Stimulated activated CD8-positive, alpha-beta memory T cell treated with anti-CD3 and anti-CD28 coated beads, Interleukin-15, amount 100 ng/mL, for 24 hours (primary cell): ENCODE measurements around the gene TMEM132D.

Source experiments
- DNase-seq: peaks from one replicate; pipeline ENCODE4 v3.0.0-alpha.2; 2020; ENCODE audit warnings: low read depth

Gene TMEM132D

DNA sequence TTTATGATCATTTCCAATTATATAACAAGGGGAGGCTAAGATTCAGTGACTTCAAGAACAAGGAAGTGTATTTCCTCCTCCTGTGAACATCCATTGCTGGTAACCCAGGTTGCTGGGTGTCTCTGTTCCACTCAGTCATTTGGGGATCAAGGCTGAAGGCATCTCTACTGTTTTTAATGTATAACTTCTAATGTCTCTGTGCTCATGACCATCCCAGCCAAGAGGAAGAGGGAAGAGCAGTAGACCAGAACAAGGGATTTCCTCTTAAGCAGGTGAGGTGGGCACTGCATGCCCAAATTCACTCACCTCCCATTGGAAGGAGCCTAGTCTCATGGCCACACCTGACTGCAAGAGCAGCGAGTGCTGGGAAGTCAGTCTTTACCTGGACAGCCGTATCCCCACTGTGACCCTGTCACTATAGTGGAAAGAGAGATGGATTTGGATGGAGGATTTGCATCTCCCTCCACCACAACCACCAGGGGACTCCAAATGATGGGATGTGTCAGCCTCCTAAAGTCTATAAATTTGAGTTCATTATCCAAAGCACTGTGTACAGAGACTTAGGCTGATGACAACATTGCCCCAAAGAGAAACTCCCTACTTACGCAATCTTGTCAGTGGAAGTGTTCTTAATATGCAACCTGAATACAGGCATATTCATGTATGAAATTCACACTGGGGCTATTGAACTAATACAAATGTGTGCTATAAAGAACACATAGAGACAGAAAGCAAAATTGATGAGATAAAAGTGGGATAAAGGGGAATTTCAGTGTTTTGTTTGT, 368.7 kb downstream of the TMEM132D start:
- no peak for DNase-seq

DNA sequence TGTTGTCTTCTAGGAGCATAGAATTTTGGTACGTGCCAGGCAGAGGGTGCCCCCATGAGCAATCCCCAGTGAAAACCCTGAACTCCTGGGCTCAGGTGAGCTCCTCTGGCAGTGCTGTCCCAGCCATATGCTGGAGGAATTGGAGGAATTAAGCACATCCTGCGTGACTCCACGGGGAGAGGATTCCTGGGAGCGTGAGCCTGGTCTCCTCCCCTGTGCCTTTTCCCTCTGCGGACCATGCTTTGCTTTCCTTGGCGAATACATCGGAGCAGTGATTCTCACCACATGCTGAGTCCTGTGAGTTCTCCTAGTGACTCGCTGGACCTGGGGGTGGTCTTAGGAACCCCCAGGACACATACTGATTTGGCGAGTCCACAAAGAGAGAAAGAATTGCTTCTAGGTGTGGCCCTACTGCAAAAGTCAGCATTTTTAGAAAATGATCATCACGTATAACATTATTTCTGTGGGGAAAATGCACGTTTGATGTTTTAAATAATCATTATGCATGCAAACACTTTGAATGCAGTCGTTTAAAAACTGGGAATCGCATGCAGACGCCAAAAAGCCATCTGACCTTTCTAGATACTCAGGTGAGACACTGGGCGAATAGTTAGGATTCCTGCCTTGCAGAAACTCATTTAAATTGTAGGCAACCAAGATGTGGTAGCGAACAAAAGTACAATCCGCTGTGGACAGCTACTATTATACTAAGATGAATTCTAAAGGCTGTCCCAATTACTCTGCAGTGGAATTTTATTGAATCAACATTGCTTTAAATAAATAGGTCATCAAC, 370.9 kb downstream of the TMEM132D start:
- no peak for DNase-seq

DNA sequence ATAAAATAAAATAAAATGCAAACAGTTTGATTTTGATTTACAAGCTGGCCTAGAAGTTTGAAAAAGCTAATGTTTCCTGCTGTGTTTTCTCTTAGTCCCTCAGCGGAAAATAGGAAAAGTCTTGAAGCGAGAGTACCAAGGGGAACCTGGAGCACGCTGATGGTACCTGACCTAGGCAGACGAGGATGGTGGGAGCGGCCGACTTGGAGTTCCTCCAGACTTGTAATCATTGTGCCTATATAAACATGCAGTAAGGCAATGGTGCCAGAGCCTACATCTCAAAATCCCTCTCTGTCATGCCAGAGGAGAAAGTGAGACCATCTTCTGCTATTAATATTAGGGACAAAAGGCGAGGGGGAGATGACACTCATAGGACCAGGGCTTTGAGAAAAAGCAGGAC, 371.7 kb downstream of the TMEM132D start:
- no peak for DNase-seq

DNA sequence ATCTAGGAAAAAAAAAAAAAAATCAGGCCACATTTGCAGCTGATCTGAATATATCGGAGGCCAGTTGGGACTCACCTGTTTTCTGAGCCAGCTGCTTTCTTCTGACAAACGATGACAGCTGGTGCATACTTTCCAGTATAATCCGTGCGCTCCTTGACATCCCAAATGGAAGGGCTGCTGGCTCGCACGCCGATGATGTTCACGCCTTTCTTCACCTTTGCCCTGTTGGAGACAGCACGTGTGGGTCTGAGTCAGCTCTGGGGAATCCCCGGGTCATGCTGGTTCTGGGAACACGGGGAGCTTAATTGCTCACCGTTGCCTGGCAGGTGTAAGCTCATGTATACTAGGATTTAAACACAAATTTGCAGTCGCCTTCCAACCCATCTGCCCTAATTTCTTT, 372.8 kb downstream of the TMEM132D start:
- DNase-seq = no peak

DNA sequence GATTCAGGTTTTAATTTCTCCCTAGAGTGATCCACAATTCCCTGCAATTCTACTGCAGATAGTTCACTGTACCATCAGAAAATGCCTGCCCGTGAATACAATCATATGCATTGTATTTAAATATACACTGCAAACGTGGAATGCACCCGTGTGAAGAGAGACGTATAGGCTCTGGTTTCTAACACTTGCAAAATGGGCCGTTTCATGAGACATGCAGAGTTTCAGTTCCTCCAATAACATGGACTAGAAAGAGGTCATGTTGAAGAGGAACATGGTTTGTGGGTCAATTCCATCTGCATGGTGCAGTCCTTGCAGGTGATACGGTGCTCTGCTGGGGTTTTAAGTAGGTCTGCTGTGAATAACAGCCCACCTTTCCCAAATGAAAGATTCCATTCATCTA, 373.3 kb downstream of the TMEM132D start:
- DNase-seq = no peak

DNA sequence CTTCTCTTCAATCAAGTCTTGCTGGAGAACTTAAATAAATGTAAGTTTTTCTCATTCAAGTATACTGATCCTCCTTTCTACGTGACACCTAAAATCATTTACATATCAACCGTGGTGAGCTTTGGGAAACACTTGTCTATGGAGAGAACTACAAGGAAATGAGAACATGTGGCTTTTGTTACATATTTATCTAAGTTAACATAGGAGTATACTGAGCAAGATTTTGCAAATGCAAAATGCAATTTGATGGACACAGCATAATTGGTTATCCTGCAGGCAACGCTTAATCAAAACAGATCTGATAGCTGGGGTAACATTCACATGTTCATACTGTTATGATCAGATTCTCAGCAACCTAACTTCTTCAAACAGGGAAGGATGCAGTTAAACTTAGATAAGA, 376.3 kb downstream of the TMEM132D start:
- DNase-seq = no peak

DNA sequence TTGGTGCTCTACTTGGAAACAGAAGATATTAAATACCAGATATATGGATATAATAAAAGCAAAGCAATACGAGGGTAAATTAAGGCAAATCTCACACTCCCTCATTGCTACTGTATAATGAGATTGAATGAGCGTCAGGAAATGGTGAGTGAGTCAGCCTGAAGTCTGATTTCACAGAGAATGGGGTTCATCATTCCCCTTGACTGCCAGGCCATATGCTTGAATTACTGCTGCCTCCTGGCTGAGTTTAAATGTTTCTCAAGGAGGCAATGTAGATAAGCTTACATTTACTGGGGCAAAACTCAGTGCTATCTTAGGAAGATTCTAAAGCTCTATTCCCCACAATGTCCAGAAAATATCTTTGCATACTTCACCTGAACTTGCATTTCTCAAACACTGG, 380.2 kb downstream of the TMEM132D start:
- no peak for DNase-seq

DNA sequence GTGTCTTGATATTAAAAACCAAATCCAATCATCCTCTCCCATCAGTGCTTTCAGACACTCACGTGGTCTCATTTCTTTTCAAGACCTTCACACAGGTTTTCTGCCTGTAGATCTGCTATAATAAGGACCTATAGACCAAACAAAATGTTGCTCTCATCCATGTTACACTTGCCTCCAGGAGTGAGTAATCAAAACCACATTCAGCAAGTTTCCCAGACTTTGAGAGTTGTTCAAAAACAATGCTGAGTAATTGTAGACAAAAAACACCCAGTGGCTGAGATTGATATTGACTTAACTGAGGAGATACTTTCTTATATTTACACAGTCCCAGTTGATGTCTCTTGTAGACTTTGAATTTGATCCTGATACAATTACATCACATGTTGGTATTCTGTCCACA, 383.1 kb downstream of the TMEM132D start:
- no peak for DNase-seq

DNA sequence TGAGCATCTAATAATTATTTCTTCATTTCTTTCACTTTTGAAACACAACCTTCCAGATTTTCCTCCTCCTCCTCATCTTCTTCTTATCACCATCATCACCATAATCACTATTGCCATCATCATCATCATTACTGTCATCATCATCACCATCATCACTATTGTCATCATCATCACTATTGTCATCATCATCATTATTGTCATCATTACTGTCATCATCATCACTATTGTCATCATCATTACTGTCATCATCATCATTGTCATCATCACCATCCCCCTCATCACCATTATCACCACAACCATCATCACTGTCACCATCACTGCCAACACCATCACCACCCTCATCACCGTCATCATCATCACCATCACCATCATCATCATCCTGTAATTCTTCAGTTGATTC, 400.0 kb downstream of the TMEM132D start:
- no peak for DNase-seq

DNA sequence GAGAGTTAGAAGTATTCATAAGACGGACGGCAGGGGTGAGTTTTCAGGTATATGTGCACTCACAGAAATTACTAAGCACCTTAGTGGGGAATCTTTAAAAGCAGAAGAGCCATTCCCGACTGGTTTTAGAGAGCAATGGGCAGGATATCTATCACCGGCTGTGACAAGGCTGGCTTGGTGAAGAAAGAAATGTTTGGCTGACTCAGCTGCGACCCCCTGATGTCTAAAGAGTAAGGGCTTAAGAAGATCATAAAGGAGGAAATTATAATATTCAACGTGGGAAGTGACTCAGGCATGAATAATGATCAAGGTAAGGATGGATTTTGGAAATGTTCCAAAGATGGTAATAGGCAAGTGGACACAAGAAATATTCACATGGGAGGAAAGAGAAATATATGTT, 407.6 kb downstream of the TMEM132D start:
- no peak for DNase-seq

DNA sequence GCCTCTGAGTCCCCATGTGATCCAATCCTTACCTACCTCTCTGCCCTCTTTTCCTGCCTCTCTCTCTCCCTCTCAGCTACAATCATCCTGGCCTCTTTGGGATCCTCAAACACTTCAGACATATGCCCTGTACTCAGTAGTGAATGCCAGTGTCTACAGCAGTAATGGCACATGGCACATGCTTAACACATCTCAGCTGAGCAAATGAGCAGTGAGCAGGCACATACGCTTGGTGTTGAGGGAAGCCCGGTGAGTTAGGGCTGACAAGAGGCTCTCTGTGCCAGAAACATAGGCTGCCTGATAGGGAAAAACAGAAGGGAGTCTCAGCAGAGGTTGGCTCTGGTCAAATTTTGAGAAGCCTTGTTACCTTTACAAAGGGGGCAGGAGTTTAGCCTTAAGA, 409.1 kb downstream of the TMEM132D start:
- no peak for DNase-seq

DNA sequence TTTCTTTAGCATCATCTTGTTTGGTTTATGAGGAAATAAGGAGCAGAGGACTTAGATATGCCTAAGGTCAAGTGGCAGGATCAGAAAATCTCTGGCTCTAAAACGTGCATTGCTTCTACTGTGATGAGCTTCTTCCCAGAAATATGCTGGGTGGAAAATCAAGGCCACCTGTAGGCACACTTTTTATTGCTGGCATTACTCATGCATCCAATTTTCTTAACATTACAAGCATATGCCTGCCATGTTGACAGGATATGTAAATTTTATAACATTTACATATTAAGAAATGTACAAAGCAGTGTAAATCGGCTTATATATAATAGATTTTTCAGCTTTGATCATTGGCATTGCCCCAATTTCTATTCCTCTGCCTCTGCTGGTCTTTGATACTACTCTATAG, 409.6 kb downstream of the TMEM132D start:
- no peak for DNase-seq

DNA sequence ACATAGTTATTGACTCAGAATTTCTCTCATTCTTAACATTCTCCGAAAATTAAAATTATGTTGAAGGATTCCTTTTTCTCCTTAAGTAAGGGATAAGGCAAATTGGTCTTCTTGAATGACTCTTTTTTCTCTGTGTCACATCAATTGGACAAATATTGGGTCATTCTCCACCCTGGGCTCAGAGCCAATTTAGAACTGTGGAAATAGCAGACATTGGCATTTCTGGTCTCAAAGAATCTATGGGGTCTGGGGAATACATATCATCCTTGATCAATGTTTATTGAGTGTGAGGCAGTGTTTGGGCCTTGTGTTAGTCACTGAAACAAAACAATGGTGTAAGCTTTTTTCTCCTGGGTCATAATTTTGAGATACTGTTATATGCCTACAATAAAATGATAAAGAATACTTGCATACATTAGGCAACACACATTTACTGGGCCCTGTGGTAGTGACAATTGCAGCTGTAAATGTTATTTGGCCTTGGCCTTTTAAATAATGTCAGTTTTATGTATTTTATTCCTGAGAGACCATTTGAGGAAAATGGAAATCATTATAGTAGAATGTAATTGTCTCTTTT, 414.6 kb downstream of the TMEM132D start:
- DNase-seq = no peak

DNA sequence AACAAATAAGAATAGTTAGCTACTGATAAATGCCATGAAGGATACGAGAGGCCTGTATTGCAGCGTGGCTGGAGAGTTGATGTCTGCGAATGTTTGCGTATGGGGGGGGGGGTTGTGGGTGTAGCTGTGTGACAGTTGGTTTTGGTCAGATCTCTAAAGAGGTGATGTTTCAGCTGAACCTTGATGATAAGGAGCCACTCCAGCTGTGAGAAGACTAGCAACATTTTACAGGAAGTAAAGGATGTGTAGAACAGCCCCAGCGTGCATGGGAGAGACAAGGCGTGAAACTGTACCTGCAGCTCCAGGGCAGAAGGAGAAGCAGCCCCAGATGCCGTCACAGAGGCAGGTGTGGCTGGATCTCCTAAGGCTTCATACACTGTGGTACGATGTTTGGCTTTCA, 416.9 kb downstream of the TMEM132D start:
- DNase-seq = no peak

DNA sequence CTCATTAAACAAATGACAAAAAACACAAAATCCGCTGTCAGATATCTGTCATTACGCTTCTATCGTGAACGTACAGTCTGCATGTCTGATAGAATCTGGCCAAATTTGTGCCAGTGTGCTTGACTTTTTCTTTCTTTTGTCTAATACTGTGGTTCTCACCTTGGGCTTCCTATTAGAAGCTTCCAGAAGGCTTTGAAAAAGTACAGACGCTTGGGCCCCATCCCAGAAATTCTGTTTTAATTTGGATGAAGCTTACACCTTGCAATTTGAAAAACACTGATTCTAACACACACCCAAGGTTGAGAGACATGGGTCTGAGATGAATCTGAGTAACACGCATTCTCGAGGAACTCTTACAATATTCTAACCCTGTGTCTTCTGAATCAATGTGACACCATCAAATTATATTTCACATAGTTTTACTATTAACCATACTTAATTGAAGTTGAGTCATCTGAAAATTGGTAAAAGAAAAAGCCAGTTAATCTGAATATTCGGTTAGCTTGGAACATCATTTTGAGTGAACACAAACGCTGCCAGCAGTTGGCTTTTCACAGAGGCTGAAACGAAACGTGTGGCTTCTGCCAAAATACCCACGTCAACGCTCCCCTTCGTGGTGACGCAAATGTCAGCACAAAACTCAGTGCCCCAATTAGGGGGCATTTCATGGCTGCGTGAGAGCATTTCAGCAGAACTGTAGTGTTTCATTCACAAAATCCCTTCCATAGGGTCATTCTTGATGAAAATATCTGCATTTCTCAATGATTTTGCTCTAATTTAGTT, 420.5 kb downstream of the TMEM132D start:
- no peak for DNase-seq

DNA sequence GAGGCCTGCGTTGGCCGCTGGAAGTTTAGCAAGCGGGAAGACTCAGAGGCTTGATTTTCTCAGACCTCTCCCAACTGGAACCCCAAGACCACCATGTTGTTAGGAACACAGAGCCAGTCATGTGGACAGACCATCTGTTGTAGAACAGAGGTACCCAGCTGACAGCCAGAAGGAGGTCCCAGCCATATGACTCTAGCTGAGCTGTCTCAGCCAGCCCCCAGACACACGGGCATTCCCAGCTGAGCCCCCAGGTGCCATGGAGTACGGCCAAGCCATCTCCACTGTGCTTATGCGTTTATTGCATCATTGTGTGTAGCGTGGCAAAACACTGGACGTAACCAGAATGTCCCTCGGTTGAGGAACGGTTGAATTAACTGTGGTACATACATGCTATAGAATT, 421.9 kb downstream of the TMEM132D start:
- no peak for DNase-seq

DNA sequence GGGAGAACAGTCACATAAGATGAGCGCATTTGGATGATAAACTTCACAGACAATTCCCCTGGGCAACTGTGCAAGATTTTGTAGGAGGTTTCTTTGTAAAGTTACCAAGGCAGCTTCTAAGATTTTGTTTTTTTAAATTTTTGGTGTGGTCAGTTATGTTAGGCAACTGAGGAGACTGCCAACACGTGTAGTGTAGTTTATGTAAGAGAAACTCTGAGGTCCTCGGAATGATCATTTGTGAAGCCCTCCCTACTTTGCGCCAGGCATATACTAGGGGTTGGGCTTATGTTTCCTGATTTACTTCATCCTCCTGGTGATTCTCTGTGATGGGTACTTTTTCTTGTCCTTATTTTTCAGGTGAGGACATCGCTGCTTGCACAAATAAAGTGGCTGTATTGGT, 433.6 kb downstream of the TMEM132D start:
- no peak for DNase-seq

DNA sequence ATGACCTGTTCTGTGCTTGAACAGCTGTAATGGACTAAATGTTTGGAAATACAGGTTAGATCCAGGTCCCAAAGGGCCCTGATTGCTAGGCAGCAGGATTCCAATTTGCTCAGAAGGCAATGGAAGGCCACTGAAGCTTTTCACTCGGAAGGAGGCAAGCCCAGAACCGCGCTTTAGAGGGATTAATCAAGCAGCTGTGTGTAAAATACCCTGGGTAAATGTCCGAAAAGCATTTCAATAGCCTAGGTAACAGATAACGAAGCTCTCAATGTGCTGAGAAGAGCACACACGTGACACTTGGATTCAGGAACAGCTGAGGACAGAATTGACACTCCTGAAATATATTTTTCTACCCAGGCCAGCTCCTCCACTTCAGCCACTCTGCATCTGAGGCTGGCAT, 436.1 kb downstream of the TMEM132D start:
- DNase-seq = no peak

DNA sequence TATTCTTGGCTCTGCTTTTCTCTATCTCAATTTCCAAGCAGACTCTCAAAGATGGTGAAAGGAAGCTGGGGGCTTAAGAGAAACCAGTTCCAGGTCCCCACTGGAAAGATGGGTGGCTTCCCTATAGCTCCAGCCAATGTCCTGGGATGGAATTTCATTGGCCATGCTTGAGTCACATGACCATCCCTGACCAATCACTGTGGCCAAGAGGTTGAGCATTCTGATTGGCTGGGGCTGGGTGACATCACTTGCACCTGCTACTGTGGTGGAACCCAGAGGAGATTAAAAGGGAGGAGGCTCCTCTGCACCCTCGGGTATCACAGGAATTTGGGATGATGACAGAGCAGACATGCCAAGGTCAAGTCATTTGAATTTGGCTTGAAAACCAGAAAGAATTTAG, 436.5 kb downstream of the TMEM132D start:
- no peak for DNase-seq

DNA sequence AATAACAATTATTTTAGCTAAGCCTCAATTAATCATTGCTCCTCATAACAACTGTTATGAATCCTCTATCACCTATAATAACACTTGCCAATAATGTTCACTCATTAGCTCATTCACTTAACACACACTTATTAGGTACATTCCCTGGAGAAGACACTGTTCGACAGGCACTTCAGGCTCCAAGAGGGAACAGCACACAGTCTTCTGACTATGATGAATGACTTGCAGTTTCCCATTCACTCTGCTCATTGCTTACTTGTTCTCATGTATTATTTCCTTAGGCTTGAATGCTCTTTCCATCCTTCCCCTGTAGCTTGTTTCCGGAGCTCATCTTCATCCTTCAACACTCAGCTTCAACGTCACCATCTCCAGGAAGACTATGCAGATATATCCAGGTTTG, 437.3 kb downstream of the TMEM132D start:
- no peak for DNase-seq

DNA sequence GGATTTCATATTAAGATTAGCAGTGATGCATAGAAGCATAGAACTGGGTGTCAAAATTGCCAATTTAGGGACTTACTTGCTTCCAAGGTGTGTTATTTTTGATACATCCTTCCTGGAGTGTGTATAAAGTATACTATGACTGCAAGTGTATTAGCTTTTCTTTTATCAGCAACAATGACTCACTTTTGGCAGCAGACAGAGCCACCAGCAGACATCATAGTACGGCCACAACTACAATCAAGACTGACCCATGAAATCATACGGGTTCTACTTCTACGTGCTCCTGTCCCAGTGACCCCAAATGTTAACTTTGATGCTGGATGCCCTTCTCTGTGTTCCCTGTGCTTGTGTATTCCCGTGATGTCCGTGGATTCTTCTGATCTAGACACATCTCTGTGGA, 443.9 kb downstream of the TMEM132D start:
- no peak for DNase-seq

DNA sequence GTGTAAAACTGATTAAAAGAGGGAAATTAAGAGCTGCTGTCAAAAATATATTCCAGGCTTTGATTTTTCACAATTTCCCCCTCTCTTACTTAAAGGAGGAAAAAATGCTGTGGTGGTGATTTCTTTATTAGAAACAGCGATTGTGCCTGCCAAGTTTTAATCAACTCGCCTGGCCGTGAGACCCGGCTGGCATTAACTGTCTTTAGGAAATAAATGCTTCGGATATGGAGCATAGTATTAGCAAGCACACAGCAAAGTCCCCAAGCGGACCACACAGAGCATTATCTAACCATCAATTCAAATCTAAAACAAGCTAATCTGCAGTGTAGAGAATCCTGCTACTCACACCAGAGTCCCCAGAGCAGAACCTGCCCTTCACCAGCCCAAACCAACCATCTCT, 457.1 kb downstream of the TMEM132D start:
- no peak for DNase-seq

DNA sequence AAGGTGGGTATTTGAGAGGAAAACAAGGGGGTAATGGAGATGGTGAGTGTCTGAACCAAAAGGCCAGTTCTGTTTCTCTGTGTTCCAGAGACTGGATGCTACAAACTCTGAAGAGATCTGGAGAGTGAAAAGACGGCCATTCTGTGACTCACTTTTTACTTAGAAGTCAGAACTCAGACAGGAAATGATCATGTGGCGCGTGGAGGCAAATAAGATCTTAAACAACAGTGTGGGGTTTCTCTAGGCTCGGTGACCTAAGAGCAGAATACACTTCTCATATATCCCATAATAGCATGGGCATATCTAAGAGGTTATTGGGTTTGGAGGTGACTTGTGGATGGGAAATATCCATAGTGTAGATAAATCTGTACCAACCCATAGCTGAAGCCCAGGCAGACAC, 463.5 kb downstream of the TMEM132D start:
- DNase-seq = no peak
